ENCODE results near the gene CXCR2. TPM values are rescaled to one million over a fixed set of nuclear protein-coding genes. Genes with fewer than 3 reads are reported as not detected.
A peak's percentile ranks its signal among the peaks of the same experiment; 100 is the strongest.
"Not testable (repeated sequence)": the region's sequence is repeated elsewhere in the genome, so short reads cannot be mapped to it uniquely, and the experiment has no call there.

Gene CXCR2
- total RNA-seq, 1 experiment from 2014 or later = not detected

- no peaks in the 10 kb centered on the region for H3K79me2 ChIP-seq (ENCODE audit: low read length)
- no peak overlapping the region for H3K9ac ChIP-seq (ENCODE audit: low read length)
- no peak overlapping the region for H3K4me2 ChIP-seq (ENCODE audit: low read depth, low read length, poor library complexity, severe bottlenecking)
- H3K27me3 ChIP-seq (ENCODE audit: low read length) = no peaks in the 10 kb centered on the region
- no peak overlapping the region for H3K27ac ChIP-seq (ENCODE audit: low read length)
- no peaks in the 10 kb centered on the region for H3K36me3 ChIP-seq (ENCODE audit: insufficient read depth, low read length)
- H4K20me1 ChIP-seq (ENCODE audit: insufficient read depth, low read depth, low read length) = no peaks in the 10 kb centered on the region
- DNase-seq = no peak
- no peaks in the 10 kb centered on the region for H3K9me2 ChIP-seq (replicated peaks; ENCODE audit: insufficient read depth, low read length)
- no peak overlapping the region for H3K4me3 ChIP-seq (ENCODE audit: low read length)
- no peaks in the 10 kb centered on the region for H3K4me1 ChIP-seq (ENCODE audit: low read length)
- H3K9me3 ChIP-seq (ENCODE audit: low read length) = no peaks in the 10 kb centered on the region
- no peak overlapping the region for H2AFZ ChIP-seq (ENCODE audit: low read length)
These were observed 35.8 kb downstream of the CXCR2 start for GRCh38 chr2:218161644-218162043.

- no peak overlapping the region for H3K4me3 ChIP-seq (ENCODE audit: low read length)
- no peaks in the 10 kb centered on the region for H3K9me2 ChIP-seq (replicated peaks; ENCODE audit: insufficient read depth, low read length)
- H2AFZ ChIP-seq (ENCODE audit: low read length) = no peak overlapping the region
- H3K27ac ChIP-seq (ENCODE audit: low read length) = no peak overlapping the region
- H3K79me2 ChIP-seq (ENCODE audit: low read length) = no peaks in the 10 kb centered on the region
- H3K27me3 ChIP-seq (ENCODE audit: low read length) = no peaks in the 10 kb centered on the region
- no peak overlapping the region for H3K4me2 ChIP-seq (ENCODE audit: low read depth, low read length, poor library complexity, severe bottlenecking)
- no peaks in the 10 kb centered on the region for H3K36me3 ChIP-seq (ENCODE audit: insufficient read depth, low read length)
- no peak overlapping the region for H3K9ac ChIP-seq (ENCODE audit: low read length)
- H3K9me3 ChIP-seq (ENCODE audit: low read length) = no peaks in the 10 kb centered on the region
- no peaks in the 10 kb centered on the region for H3K4me1 ChIP-seq (ENCODE audit: low read length)
- no peaks in the 10 kb centered on the region for H4K20me1 ChIP-seq (ENCODE audit: insufficient read depth, low read depth, low read length)
- no peak for DNase-seq
These were observed 37.0 kb downstream of the CXCR2 start for GRCh38 chr2:218162814-218163213.

- H3K4me2 ChIP-seq (ENCODE audit: low read depth, low read length, poor library complexity, severe bottlenecking) = no peak within 1 kb of the TSS
- H3K4me3 ChIP-seq (ENCODE audit: low read length) = no peak within 1 kb of the TSS
- no peaks in the 10 kb centered on the region for H3K36me3 ChIP-seq (ENCODE audit: insufficient read depth, low read length)
- peak; percentile 50 for DNase-seq
- H2AFZ ChIP-seq (ENCODE audit: low read length) = no peak within 1 kb of the TSS
- H3K27me3 ChIP-seq (ENCODE audit: low read length) = no peaks in the 10 kb centered on the region
- H3K79me2 ChIP-seq (ENCODE audit: low read length) = no peaks in the 10 kb centered on the region
- H3K27ac ChIP-seq (ENCODE audit: low read length) = no peak within 1 kb of the TSS
- H4K20me1 ChIP-seq (ENCODE audit: insufficient read depth, low read depth, low read length) = no peaks in the 10 kb centered on the region
- H3K9ac ChIP-seq (ENCODE audit: low read length) = no peak within 1 kb of the TSS
- H3K4me1 ChIP-seq (ENCODE audit: low read length) = no peaks in the 10 kb centered on the region
- H3K9me2 ChIP-seq (replicated peaks; ENCODE audit: insufficient read depth, low read length) = no peaks in the 10 kb centered on the region
- H3K9me3 ChIP-seq (ENCODE audit: low read length) = no peaks in the 10 kb centered on the region
These were observed 41.0 kb downstream of the CXCR2 start, which contains the start of gene CXCR1 for GRCh38 chr2:218166791-218167190. CXCR1 (minus strand) TSS chr2:218166962; CDS start chr2:218165211, 1,751 bp downstream.

GRCh38 chr2:218168016-218168415 lies 42.2 kb downstream of the CXCR2 start:
- Histone ChIP-seq H3K4me3 (ENCODE audit: low read length) (no peak overlapping the region), H3K36me3 (ENCODE audit: insufficient read depth, low read length) (no peaks in the 10 kb centered on the region), H3K9me3 (ENCODE audit: low read length) (no peaks in the 10 kb centered on the region), H4K20me1 (ENCODE audit: insufficient read depth, low read depth, low read length) (no peaks in the 10 kb centered on the region), H3K4me2 (ENCODE audit: low read depth, low read length, poor library complexity, severe bottlenecking) (no peak overlapping the region), H3K27me3 (ENCODE audit: low read length) (no peaks in the 10 kb centered on the region), H3K9me2 (replicated peaks; ENCODE audit: insufficient read depth, low read length) (no peaks in the 10 kb centered on the region), H3K27ac (ENCODE audit: low read length) (no peak overlapping the region), H3K9ac (ENCODE audit: low read length) (no peak overlapping the region), H2AFZ (ENCODE audit: low read length) (no peak overlapping the region), H3K79me2 (ENCODE audit: low read length) (no peaks in the 10 kb centered on the region), H3K4me1 (ENCODE audit: low read length) (no peaks in the 10 kb centered on the region)
- DNase-seq = no peak

- H4K20me1 ChIP-seq (ENCODE audit: insufficient read depth, low read depth, low read length) = no peaks in the 10 kb centered on the region
- H3K79me2 ChIP-seq (ENCODE audit: low read length) = no peaks in the 10 kb centered on the region
- DNase-seq = peak; percentile 89
- no peaks in the 10 kb centered on the region for H3K9me3 ChIP-seq (ENCODE audit: low read length)
- H3K27ac ChIP-seq (ENCODE audit: low read length) = no peak overlapping the region
- H3K4me1 ChIP-seq (ENCODE audit: low read length) = no peaks in the 10 kb centered on the region
- H2AFZ ChIP-seq (ENCODE audit: low read length) = no peak overlapping the region
- H3K9me2 ChIP-seq (replicated peaks; ENCODE audit: insufficient read depth, low read length) = no peaks in the 10 kb centered on the region
- H3K4me3 ChIP-seq (ENCODE audit: low read length) = no peak overlapping the region
- no peaks in the 10 kb centered on the region for H3K36me3 ChIP-seq (ENCODE audit: insufficient read depth, low read length)
- no peak overlapping the region for H3K4me2 ChIP-seq (ENCODE audit: low read depth, low read length, poor library complexity, severe bottlenecking)
- H3K9ac ChIP-seq (ENCODE audit: low read length) = no peak overlapping the region
- H3K27me3 ChIP-seq (ENCODE audit: low read length) = no peaks in the 10 kb centered on the region
These were observed 43.0 kb downstream of the CXCR2 start for GRCh38 chr2:218168635-218169462.

GRCh38 chr2:218169757-218170546 lies 44.1 kb downstream of the CXCR2 start:
- Histone ChIP-seq H3K27me3 (ENCODE audit: low read length) (no peaks in the 10 kb centered on the region), H3K4me3 (ENCODE audit: low read length) (no peak overlapping the region), H3K9me2 (replicated peaks; ENCODE audit: insufficient read depth, low read length) (no peaks in the 10 kb centered on the region), H3K4me2 (ENCODE audit: low read depth, low read length, poor library complexity, severe bottlenecking) (no peak overlapping the region), H3K36me3 (ENCODE audit: insufficient read depth, low read length) (no peaks in the 10 kb centered on the region), H2AFZ (ENCODE audit: low read length) (no peak overlapping the region), H3K27ac (ENCODE audit: low read length) (no peak overlapping the region), H3K79me2 (ENCODE audit: low read length) (no peaks in the 10 kb centered on the region), H3K9me3 (ENCODE audit: low read length) (no peaks in the 10 kb centered on the region), H3K9ac (ENCODE audit: low read length) (no peak overlapping the region), H3K4me1 (ENCODE audit: low read length) (no peaks in the 10 kb centered on the region), H4K20me1 (ENCODE audit: insufficient read depth, low read depth, low read length) (no peaks in the 10 kb centered on the region)
- no peak for DNase-seq

GRCh38 chr2:218171744-218172143 lies 45.9 kb downstream of the CXCR2 start:
- DNase-seq; H2AFZ ChIP-seq (ENCODE audit: low read length); H3K4me1 ChIP-seq (ENCODE audit: low read length); H3K36me3 ChIP-seq (ENCODE audit: insufficient read depth, low read length); H3K9ac ChIP-seq (ENCODE audit: low read length); H3K4me2 ChIP-seq (ENCODE audit: low read depth, low read length, poor library complexity, severe bottlenecking); H3K9me3 ChIP-seq (ENCODE audit: low read length); H3K27me3 ChIP-seq (ENCODE audit: low read length); H4K20me1 ChIP-seq (ENCODE audit: insufficient read depth, low read depth, low read length); H3K9me2 ChIP-seq (replicated peaks; ENCODE audit: insufficient read depth, low read length); H3K27ac ChIP-seq (ENCODE audit: low read length); H3K4me3 ChIP-seq (ENCODE audit: low read length); H3K79me2 ChIP-seq (ENCODE audit: low read length): not testable (repeated sequence)

GRCh38 chr2:218172845-218173244 lies 47.0 kb downstream of the CXCR2 start:
- no peak overlapping the region for H3K9ac ChIP-seq (ENCODE audit: low read length)
- H3K27ac ChIP-seq (ENCODE audit: low read length) = no peak overlapping the region
- no peaks in the 10 kb centered on the region for H3K9me3 ChIP-seq (ENCODE audit: low read length)
- no peak overlapping the region for H3K4me3 ChIP-seq (ENCODE audit: low read length)
- no peaks in the 10 kb centered on the region for H3K79me2 ChIP-seq (ENCODE audit: low read length)
- H2AFZ ChIP-seq (ENCODE audit: low read length) = no peak overlapping the region
- H3K36me3 ChIP-seq (ENCODE audit: insufficient read depth, low read length) = no peaks in the 10 kb centered on the region
- H3K4me2 ChIP-seq (ENCODE audit: low read depth, low read length, poor library complexity, severe bottlenecking) = no peak overlapping the region
- H3K27me3 ChIP-seq (ENCODE audit: low read length) = no peaks in the 10 kb centered on the region
- no peaks in the 10 kb centered on the region for H3K4me1 ChIP-seq (ENCODE audit: low read length)
- no peaks in the 10 kb centered on the region for H4K20me1 ChIP-seq (ENCODE audit: insufficient read depth, low read depth, low read length)
- no peaks in the 10 kb centered on the region for H3K9me2 ChIP-seq (replicated peaks; ENCODE audit: insufficient read depth, low read length)
- DNase-seq = no peak

Measured in Karpas-422 (cell line).